Activated CD8-positive, alpha-beta memory T cell treated with anti-CD3 and anti-CD28 coated beads for 1 hour (primary cell): Measurements from ENCODE around the gene CTSH.
"Not testable (repeated sequence)": the region's sequence is repeated elsewhere in the genome, so short reads cannot be mapped to it uniquely, and the experiment has no call there.

Experiments
- DNase-seq, 2 donors: peaks; one replicate each; pipeline ENCODE4 v3.0.0-alpha.2; 2020; ENCODE audit warnings: low read depth in 1 of 2; ENCODE audit errors: extremely low read depth in 1 of 2

Gene CTSH

DNA sequence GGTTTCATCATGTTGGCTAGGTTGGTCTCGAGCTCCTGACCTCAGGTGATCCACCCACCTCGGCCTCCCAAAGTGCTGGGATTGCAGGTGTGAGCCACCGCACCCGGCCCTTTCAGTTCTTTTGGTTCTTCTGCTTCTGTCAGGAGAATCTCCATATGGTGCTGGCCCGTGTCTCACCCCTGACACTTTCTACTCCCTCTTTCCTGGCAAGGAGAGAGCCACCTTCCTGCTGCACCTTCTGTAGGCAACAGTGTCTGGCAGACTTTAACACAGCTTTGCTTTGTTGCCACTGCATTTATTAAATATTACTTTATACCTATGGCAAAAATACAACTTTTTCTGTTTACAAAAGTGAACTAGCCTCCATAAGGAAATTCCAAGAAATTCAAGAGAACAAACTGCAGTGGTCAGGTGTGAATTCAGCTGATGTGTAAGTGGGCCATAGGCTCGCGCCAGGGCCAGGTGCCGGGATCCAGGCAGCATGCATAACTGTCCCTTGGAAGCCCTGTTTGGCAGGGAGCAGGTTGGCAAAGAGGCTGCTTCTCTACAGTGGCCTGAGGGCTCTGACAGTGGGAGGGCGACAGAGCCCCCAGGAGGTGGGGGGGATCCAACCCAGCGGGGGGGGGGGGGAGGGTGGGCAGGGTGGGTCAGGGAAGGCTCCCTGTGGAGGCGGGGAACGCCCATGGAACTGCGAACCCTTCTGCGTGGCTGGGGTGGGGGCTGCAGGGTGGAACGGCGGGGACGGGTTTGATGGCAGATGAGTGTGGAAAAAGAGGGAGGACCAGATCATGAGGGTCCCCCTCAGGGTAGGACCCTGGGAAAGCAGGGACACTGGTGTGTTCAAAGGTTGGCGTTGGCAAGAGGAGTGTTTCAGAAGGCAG is 21.1 kb downstream of the CTSH start:
- DNase-seq = no peak

DNA sequence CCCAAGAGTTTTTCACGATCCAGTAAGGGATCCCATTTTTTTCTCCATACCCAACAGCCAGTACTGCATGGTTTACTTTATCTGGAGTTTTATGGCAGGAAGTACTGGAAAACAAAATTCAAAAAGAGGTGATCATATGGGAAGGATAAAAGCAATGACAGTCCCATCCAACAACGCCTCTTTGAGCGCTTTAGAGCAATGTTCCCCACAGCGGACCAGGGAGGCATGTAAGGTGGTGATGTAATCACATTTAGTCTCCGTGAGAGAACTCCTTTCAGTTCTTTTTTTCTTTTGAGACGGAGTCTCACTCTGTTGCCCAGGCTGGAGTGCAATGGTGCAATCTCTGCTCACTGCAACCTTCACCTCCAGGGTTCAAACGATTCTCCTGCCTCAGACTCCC is 21.8 kb downstream of the CTSH start:
- no peak for DNase-seq

DNA sequence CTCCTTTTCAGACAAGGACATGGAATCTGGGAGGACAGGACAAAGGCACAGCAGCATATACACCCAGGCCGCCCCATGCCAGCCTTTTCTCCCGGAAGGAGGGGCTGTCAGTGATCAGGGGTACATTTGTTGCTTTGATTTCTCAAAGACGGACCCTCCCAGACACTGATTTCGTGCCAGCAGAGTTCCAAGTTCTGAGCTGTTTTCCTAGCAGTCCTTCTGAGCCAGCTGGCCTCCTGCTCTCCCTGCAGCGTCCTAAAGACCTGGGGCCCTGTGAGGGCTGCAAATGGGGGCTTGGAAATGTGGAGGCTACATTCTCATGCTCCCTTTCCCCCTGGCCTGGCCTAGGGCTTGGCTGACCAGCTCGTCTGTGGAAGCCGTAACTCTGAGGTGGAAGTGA is 22.3 kb downstream of the CTSH start:
- DNase-seq = no peak

DNA sequence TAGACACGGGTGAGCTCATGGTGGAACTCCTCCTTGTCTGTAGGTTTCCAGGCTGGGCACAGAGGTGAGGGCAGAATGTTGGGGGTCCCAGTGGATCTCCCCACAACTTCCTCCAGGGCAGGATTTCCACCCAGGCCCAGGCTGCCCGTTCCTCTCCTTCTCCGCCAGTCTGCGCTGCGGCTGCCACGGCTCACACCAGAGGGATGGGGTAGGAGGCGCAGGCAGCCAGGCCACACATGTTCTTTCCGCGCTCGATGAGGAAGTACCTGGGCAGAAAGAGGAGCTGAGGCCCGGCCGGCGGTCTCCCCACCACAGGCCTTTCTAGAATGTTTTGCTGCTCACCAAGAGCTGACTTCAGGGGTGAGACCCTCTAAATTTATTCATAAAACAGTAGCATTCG is 22.9 kb downstream of the CTSH start:
- DNase-seq = no peak

DNA sequence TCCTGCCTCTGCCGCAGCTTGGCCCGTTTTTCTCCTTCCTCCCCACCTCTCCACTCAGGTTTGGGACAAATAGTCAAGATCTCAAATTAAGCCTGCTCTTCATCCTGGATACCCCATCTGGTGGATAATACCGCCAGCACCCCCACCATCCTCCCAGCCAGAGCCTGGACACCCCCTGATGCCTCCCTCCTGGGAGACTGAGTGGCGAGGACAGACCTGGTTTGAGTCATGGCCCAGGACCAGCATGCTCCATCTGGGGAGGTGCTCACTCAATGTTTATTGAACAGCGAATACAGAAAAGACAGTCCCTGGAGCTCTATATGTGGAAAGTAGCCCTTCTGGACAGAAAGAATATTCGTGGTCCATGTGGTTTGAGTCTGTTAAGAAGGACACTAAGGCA is 23.3 kb downstream of the CTSH start:
- DNase-seq = no peak

DNA sequence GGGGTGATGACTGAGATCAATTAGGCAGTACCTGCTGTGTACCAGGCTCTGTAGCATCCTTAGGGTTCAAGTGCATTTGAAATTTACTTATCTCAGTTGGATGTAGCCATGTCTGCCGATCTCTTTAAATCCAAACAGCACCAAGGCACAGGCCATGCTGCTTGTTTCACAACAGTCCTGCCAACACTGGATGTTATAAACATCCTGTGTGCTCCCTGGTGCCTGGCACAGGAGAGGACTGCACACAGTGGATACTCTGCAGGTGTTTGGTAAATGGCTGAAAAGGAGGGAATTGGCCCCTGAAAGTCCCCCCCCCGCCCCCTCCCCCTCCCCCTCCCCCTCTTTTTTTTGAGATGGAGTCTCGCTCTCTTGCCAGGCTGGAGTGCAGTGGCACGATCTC is 27.0 kb downstream of the CTSH start:
- no peak for DNase-seq

DNA sequence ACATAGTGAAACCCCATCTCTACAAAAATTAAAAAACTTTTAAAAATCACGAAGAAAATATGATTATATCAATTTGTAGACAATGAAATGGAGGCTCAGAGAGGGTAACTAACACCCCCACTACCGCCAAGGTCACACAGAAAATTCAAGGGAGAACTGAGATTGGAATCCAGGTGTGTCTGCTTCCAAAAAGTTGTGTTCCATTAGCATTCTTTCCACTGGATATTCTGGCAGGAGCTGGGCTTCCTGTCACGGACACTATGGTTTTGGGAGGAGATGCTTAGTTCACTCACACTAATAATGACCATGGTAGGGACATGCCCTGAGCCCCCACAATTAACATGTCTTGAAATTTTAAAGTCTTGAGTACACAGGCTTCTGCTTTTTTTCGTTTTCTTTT is 28.8 kb downstream of the CTSH start:
- DNase-seq = no peak

DNA sequence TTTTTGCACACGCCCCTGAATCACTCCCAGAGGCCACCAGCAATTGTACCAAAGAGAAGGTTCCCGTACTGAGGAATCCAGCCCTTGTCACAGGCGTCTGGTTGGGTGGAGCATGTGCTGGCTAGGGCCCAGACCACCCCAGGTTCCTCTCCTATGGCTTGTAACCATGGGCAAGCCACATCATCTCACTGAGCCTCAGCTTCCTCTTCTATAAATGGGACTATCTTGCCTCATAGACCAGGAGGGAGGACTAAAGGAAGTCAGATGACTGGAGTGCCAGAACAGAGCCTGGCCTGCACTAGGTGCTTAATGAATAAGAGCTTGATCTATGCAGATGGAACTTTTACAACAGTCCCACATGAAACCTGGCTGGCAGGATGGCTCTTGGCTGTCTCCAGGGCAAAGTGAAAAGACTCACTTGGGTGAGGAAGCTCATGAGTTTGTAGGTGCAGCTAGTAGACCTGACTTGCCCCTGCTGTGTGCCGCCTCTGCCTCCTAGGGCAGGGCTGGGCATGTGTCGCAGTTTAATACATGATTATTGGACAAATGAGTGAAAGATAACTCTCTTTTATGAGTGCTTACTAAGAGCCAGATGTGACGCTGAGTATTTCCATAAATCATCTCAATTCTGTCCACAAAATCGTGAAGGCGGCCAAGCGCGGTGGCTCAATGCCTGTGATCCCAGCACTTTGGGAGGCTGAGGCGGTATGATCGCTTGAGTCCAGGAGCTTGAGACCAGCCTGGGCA is 29.3 kb downstream of the CTSH start:
- no peak for DNase-seq

DNA sequence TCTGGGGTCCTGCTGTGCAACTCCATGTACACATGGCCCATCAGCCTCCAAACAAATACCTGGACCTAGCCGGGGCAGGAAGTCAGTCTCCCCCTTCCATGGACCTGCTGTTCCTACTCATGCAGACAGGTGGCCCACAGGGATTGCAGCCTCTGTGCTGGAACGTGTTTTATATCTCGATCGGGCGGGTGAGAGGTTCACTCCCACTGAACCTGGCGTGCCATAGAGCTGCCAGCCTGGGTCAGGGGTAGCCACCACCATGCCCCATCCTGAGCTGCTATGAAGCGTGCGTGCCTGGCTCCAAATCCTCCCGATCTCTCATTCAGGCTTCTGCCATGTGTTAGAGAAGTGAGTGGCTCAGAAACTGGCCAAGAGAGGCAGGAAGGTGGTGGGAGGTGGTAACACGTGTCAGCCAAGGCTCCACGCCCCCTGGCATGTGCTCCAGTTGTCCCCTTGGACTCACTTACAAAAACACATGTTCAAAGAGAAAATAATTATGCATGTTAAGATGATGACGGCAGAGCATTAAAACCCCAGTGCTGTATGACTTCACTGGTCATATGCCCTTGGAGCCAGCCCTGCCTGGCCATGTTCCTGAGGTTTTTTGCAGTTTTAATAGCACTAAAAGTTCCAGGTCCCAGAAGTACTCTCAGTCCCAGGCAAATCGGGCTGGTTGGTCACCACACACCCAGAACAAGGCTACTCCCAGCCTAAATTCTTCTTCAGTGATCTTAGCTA is 30.6 kb downstream of the CTSH start:
- DNase-seq = no peak

DNA sequence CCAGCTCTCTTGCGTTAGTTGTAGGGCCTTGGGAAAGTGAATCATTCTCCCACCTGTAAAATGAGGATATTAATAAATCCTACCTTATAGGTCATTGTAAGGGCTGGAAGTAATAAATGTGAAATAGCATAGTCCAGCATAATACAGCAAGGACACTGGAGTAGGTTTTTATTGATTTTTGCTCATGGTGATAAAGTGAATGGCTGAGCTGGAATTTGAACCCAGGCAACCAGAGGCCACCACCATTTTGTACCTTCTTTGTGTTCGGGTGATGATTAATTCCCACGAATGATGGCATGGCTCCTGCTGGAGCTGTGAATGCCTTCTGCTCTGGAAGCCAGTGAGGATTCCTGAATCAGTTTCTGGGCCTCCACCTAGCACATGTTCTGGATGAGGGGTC is 31.8 kb downstream of the CTSH start:
- DNase-seq = no peak

DNA sequence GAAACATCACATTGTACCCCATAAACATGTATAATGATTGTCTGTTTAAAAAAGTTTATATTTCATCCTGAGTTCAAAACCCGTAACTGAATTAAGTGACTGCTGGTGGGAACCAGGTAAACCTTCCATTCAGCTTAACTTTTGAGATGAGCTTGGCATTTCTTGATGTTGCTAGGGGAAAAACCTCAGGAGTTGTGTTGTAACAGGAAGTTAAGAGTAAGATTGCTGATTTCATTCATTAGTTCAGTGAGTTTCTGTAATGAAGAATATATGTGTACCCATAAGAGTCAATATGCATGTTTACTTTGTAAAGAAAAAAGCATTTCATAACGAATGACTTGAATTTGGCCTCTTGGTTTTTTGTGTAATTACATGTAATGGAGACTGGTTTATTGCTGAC is 32.5 kb downstream of the CTSH start:
- no peak for DNase-seq

DNA sequence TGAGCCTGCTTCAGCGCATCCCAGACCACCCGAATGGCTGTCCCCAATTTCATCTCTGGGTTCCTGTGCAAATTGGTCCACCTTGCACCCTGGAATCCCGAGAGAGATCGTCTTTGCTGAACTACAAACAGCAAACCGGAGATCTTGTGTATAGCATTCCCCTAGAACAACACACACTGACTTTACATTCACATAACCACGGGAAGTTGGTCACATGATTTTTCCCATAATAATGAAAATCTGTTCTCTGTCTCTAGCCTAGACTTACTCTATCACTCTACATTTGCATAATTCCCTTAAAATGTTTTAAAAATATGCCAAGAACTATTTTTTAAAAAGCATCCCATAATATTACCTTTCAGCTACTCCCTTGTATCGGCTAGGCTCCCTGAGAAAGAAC is 34.6 kb downstream of the CTSH start:
- DNase-seq = no peak

DNA sequence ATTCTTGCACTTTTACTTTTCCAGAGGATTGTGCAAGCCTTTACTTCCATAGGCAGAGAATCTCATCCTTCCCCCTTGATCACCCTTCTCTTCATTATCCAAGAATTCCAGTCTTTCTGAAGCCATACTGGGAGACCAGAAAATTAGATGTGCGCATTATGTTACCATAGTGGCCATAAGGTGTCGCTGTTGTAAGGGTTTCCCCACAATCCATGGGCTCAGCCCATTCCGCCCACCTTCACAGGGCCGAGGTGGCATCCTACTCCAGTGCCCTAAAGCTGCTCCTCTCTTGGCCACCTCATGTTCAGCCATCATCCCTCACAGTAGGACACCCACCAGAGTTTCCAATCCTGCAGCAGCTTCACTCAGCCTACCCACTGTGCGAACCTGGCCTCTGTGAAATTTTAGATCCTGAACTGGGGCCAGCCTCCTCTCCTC is 35.0 kb downstream of the CTSH start:
- DNase-seq = no peak

DNA sequence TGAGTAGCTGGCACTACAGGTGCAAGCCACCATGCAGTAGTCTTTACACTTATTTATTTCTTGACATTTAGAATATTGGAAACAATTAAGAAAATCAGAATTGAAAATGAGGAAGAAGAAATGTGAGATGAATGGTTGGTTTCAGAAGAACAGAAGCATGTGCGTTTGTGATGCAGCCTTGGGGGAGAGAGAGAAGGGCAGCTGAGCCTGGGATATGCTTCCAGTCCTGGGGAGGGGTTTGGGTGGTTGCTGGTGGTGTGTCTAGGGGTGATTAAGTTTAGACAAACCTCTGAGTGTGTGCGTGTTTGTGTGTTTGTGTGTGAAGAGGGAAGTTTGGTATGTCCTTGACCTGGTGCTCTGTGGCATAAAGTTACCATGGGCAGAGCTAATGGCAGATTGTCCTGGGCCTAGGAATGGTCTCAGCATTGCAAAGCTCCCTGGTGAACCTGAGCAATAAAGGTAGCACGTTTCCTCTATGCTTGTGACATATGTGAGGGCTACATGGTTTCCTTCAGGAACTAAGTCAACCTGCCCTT is 35.6 kb downstream of the CTSH start:
- DNase-seq = no peak

DNA sequence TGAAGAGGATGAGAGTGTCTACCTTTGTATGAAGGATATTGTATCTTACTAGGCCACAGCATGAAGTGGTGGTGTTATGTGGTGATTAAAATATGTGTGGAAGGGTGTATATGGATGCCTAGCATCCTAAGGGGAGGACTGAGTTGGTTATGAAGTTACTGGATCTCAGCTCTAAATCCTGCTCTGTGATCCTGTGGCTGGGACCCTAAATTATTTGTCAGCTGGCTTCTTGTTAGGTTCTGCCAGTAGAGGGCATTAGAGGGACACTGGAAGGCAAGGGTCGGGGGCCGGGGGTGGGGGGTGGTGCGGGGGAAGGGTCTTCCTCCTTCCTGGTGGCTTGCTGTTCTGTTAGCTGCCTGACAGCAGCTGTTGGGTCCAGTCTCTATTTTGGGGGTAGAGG is 37.3 kb downstream of the CTSH start:
- no peak for DNase-seq

DNA sequence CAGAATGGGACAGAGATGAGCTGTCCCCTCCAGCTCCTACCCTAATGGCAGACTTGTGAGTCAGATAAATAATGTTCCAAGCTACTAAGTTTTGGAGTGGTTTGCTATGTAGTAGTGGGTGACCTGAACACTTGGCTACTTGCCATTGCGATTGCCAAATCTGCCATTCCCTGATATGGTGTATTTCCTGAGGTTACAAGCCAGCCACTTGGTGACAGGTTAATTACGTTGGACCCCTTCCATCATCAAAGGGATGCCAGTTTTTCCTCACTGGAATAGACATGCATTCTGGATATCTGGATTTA is 38.6 kb downstream of the CTSH start:
- DNase-seq = no peak

DNA sequence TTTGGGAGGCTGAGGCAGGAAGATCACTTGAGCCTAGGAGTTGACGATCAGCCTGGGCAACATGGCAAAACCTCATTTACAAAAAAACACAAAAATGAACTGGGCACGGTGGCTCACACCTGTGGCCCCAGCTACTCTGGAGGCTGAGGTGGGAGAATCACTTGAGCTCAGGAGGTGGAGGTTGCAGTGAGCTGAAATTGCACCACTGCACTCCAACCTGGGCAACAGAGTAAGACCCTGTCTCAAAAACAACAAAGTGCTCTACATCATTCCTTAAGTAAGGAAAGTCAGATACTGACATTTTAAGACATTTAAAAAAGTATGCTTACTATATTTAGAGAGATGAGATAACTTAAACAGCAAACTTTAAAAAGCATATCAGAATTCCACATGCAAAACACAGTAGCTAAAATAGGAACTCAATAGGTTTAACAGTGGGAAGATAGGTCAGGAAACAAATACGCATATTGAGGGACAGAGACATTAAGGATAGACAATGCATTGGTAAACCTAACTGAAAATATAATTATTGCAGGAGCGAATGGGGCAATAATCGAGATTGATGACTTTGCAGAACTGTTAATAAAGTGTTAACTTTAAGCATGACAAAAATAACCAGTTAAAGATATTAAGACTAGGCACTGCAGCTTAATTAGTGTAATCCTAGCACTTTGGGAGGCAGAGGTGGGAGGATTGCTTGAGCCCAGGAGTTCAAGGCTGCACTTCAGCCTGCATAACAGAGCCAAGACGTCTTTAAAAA is 40.1 kb downstream of the CTSH start:
- no peak for DNase-seq

DNA sequence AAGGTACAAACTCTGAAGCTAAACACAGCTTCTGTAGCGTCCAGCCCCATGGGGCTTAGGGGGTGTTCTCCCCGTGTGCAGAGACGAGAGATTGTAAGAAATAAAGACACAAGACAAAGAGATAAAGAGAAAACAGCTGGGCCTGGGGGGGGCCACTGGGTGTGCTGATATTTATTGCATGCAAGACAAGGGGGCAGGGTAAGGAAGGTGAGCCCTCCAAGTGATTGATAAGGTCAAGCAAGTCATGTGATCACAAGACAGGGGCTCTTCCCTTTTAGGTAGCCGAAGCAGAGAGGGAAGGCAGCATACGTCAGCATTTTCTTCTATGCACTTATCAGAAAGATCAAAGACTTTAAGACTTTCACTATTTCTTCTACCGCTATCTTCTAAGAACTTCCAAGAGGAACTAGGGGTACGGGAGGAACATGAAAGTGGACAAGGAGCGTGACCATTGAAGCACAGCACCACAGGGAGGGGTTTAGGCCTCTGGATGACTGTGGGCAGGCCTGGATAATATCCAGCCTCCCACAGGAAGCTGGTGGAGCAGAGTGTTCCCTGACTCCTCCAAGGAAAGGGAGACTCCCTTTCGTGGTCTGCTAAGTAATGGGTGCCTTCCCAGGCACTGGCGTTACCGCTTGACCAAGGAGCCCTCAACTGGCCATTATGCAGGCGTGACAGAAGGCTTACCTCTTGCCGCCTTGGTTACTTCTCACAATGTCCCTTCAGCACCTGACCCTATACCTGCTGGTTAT is 42.4 kb downstream of the CTSH start:
- DNase-seq = not testable (repeated sequence)

DNA sequence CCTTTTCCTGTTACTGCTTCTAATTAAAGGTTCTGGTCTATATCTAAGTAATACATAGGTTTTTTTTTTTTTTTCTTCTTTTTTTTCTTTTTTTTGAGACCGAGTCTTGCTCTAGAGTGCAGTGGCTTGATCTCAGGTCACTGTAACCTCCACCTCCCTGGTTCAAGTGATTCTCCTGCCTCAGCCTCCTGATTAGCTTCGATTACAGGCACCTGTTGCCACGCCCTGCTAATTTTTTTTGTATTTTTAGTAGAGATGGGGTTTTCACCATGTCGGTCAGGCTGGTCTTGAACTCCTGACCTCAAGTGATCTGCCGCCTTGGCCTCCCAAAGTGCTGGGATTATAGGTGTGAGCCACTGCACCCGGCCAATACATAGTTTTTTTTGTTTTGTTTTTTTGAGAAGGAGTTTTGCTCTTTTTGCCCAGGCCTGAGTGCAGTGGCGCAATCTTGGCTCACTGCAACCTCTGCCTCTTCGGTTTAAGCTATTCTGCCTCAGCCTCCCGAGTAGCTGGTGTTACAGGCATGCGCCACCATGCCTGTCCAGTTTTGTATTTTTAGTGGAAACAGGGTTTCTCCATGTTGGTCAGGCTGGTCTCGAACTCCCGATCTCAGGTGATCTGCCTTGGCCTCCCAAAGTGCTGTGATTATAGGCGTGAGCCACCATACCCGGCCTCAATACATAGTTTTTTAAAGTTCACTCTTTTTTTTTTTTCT is 43.9 kb downstream of the CTSH start:
- not testable (repeated sequence) for DNase-seq
